Measurements from ENCODE around the gene EDAR.

The EDAR gene

DNA sequence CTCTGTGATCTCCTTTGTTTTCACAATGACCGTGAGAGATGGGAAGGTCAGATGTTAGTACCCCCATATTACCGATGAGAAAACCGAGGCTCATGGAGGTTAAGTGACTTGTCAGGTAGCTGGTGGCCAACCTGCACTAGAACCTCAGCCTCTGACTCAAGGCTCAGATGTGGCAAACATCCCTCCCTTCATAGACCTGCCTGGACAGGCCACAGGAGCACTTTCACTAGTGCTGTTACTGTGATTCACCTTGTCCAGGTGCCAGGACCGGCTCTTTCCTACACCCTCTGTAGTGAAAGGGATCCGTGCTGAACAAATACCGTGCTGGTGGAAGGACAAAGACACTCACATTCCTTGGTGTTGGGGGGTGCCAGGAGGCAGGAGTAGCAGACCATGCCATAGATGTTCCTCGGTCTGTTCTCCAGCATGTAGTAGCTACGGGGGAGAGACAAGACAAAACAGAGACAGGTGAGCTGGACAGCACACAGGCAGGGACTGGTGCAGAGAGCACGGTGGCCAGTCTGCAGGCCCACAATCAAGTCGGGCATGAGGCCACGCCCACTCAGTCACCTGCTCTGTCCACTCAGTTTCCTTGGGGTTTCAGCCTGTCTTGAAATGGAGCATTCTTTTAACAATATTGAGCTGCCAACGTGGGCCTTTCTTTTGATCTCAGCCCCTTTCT, 65.9 kb downstream of the EDAR start:
- DNase-seq, result no peak

DNA sequence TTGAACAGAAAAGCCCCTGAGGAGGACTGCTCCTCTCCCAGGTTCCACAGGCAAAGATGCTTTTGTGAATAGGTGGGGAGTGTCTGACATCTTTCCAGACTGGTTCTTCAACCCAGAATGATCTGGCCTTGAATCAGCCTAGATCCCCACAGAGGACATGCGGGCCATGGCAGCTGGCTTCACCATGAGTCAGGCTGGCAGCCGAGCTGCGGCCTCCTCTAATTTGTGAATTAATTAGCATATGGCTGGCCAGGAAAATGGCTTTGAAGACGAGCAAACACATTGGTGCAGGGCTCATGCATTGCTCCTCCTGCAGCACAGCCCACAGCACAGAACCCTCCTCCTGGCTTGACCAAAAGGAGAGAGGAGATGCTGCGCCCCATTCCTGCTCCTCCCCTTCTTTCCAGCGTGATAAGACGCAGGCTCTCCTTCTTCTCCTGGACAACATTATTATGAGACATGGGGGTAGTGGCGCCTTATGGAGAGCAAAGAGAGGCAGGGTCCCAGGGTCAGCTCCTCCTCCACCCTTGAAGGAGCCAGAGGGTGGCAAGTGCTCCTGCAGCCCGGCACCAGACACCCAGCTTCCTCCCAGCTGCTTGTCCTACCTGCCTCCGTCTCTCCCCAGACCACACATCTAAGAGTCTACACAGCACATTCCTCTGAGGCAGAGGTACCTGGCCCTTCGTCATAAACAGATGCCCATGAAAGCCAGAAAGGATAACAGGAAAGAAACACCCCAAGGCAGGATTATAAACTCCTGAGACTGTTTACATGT, 66.7 kb downstream of the EDAR start:
- DNase-seq, result no peak

DNA sequence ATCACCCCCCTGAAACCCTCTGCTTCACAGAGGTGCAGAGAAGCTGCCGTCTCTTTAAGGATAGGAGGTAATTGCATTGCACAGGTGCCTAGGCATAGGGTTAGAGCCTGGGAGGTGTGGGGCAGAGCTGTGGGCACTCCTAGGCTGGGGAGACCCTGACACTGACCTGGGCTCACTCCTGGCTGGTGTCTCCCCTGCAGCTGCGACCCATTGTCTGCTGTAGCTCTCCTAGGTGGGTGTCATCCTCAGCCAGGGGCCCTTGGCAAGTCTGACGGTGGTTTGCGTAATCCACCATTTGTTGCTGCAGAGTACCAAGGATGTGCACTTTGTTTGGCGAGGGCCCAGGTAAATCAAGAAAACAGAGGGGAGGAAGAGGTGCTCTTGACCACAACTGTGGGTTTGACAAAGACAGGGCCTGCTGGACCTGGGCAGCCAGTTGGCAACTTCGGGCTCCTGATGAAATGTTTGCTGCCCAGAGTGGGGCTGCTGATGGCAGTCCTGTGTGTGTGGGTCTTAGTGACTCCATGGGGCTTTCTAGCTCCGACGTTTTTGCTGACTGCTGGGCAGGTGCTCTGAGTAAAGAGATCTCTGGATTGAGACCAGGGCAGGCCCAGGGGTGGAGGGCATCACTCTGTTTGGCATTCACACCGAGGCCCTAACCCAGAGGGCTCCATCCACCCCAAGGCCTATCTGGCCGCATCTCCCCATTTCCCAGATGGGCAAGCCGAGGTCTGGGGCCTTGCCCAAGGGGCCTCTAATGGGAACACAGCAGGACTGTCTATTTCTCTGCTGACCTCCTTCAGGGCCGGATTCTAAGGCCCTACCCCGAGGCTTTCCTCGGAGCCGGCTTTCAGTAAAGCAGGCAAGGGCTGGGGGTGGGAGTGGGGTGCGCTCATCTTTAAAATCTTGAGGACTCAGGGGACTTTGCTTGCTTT, 67.7 kb downstream of the EDAR start:
- DNase-seq, result no peak

DNA sequence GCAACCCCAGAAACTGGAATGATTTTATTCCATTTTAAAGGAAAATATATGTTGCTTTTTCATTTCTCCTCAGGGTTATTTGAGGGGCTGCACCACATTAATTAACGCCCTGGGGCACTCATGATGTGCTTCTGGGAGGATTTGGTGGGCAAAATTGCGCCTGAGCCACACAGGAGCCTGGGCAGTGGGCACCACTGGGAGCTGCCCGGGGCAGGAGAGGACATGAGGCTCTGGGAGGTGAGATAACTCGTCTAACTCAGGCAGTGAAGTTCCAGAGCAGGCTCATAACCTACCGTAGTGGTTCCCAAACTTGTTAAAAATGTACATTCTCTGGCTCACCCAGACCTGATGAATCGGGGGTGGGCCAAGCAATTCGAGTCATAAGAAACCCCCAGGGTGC, 68.3 kb downstream of the EDAR start:
- no peak for DNase-seq

DNA sequence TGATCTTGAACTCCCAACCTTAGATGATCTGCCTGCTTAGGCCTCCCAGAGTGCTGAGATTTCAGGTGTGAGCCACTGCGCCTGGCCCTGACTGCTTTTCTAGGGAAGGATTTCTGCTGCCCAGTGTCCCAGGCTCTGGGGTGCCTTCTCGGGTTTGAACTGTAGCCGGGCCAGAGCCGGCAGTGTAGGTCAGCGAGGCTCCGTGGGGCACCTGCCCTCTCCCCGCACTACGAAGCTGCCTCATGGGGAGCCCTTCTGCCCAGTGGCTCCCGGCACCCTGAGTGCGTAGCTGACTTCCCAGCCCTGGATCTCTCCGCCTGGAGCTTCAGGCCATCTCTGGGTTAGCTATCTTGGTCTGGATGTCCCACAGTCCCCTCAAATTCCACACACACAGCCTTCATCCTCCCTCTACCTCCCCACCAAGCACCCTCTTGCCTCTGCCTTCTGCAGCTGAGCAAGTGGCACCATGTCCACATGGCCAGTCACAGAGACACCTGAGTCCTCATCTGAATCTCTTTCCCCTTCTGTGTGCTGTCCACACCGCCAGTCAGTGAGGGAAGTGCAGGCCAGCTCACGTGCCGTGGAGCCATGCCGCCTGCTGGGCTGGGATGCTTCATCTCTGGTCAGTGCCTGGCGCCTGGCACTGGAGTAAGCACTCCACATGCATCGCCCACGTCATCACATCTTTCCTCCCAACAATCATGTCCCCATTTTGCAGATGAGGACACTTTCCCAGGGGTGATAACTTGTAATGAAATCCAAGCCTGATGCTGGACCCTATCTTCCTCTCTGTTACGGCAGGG, 69.2 kb downstream of the EDAR start:
- DNase-seq, result no peak

GRCh38 chr2:108918941-108919341, 70.1 kb downstream of the EDAR start:
- no peak for DNase-seq

GRCh38 chr2:108918156-108918874, 70.7 kb downstream of the EDAR start:
- DNase-seq, result no peak

DNA sequence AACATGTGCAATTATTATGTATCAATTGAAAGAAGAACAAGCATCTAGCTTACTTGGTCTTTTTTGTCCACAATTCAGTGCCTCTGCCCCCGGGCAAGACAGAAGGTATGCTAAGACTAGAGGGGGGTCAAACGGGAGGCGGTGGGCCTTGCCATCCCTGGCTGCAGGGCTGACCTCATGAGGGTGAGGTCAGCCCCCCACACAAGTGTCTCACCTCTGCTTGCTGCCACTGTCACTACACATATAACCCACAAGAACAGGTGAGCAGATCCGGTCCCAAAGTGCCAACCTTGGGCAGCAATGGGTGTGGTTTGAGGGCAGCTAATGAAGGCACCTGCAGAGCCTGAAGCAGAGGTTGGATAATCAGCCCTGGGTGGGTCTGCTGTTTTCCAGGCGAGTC, 71.5 kb downstream of the EDAR start:
- DNase-seq, result no peak

DNA sequence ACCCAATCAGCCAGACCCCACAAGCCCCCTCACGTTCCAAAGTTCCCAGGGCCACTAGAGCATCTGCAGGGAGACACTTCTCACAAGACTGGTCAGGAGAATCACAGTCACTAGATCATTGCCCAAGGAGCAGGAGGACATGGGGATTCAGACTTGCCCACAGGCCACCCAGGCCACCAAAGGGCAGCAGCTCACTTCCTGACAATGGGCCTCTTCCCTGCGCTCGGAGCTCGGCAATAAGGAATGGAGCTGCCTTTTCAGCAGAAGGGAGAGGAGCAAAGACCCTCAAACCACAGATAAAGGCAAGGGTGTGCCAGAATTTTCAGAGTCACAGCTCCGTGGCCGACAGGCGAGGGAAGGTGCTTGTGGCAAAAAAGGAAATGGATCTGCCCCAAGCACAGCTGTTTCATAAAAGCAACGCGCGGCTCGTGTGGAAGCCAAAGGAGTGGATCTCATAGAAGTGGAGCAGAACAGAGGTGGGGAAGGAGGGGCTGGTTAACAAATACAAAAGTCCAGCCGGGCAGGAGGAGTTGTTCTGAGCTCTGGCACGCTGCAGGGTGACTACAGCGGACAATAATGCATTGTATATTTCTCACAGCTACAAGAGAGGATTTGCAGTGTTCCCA, 72.1 kb downstream of the EDAR start:
- DNase-seq, result no peak

DNA sequence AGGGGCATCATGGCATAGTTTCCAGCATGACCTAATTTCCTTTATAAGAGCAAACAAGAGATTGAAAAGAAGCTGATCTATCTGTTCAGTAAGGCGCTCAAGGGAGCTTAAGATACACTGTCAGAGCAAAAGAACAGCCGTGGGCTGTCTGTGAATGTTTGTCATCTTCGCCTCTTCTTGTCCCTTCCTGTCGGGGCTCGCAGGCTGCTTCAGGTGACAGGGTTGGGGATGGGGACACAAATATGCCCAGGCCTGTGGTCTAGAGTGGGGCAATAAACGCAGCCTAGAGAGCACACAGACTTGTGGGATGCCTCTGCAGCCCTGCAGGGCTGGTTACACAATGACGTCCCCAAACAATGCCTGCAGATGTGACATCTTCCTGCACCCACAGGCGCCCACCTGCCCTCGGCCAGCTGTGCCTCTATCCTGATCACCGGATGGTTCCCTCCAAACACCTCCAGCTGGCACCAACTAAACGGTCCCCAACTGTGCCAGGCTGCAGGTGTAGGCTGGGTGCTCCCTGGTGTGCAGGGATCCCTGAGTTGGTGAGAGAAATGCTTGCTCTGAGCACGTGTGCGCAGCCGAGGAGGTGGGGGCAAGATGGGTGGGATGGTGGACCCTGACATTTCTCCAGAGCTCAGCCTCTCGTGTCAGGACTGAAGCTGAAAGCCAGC, 72.8 kb downstream of the EDAR start:
- no peak for DNase-seq

DNA sequence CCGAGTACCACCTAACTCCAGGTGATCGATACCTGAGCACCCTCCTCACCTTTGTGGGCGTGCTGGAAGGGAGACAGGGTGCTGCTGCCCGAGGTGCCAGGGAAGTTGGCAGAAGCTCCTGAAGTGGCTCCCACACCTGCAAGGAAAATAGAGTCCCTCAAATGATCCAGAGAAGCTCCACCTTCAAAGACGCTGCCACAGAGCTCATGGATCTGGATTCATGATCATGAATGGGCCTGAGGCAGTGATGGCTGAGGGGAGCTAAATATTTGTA, 76.5 kb downstream of the EDAR start:
- no peak for DNase-seq

DNA sequence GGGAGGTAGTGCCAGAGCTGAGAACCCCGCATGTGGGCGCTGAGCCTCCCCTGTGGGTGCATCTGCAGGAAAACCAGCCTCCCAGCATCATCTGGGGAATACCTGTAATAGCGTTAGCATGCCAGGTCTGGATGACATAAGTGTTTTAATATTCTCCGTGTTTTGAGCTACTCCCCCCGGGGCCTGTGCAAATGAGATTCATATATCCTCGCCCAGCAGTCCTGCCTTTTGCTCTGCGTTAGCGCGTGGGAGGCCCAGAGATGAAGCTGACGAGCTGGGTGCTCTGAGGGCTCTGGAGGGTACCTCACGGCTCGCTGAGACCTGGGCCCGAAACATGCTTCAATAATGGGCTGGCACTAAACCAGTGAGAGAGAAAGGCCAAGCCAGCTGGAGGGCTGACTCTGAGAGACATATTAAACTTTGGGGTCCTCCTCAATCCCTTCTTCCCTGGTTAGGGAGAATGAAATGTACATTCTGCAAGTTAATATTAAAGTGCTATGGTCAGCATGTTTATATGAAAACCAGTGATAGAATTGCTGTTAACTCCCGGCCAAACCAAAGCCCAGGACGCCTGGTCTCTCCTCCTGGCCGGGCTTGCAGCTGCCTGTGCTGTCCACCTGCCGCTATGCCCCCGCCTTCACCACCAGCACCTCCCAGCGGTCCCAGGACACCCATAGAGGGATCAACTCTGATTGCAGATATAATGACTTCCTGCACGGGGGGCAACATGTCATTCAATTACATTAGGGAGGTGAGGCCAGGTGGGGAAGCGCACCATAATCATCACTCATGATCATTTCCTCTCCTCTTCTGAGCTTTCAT, 77.0 kb downstream of the EDAR start:
- no peak for DNase-seq

GRCh38 chr2:108911401-108911800, 77.6 kb downstream of the EDAR start:
- no peak for DNase-seq

GRCh38 chr2:108910541-108911396, 78.3 kb downstream of the EDAR start:
- no peak for DNase-seq

DNA sequence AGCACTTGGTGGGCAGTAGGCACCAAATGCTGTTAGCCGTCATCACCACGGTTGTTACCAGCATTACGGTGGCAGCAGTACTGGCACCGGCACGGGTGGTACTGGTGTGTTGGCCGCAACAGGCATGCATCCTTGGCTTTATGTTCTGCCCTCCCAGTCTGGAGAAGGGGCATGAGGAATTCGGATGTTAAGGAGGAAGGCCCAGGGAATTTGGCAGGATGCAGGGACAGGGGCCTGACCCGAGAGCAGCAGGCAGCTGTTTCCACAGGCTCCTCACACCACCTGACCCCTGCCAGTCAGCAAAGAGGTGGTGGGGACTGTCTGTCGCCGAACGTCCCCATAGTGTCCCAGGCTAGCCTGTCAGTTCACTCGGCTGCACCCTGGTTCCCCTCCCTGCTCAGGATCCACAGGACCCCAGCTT, 79.0 kb downstream of the EDAR start:
- DNase-seq, result no peak

DNA sequence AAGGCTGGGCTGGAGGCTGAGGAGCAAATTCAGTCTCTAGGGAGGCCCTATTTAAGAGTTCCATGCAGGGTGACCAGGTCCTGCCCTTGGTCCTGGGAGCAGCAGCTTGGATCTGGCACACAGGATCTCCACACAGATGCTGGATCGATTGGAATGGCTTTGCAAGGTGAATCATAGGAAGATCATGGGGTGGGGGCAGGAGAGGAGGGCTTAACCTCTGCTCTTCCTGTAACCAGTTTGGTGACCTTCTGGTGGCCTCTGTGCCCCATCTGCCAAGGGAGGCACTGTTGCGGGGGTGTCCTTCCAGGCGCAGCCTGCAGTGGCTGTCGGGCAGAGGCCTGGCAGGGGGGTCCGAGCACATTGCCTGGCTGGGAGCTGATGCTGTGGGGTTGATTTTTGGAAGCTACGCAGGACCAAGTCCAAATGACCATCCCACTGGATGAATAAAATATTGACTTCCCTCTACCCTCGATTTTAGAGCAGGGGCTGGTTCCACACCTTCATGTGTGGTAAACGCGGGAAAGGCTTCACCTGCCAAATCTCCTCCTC, 79.7 kb downstream of the EDAR start:
- no peak for DNase-seq

DNA sequence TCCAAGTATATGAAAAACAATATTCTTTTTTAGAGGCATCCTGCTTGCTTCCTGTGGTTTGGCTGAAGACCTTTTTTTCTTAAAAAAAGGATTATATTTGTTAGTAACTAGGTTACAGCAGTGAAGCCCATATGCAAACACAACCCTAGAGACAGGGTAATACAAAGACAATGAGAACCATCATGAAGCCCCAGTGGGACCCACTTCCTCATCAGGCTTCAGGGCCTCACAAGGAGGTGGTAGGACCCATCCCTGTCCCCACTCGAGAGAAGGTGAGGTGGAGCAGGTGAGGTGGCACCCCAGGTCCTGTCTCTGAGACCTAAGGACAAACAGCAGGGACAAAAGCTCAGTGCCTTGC, 80.3 kb downstream of the EDAR start:
- no peak for DNase-seq

DNA sequence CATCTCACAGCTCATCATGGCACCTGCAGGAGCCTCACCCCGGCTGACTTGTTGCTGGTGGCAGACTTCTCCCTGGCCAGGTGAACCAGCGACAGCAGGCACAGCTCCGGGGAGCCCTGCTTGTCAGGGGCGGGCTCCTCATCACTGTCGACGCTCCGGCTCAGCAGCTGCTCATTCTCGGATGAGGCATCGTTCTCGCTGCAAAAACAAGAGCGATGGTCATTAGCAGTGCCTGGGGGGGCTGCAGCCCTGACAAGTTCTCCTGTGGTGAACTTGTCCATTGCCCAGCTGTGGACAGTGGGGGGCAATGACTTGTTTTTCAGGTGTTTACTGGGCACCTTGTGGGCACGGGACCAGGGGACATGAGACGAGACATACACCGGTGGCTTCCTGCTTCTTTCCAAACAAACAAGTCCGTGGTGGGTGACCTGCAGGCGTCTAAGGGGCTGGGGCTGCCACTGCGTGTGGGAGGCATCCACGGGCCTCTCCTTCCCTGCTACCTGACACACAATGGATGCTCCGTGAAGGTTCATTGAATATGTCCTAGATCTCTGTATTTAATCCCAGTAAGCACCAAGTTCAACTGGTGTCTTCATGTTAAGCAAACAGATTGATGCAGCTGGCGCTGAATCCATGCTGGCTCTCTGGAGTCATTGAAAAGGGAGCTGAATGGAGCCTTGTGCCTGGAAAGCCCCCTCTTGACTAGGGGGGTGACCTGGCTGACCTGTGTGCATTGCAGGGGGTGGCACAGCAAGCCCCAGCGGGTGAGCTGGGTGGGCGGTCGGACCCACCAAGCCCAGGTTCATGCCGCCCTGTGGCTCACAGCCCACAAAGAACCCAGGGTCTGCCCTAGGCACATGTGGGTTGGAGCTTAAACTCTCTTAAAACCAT, 81.0 kb downstream of the EDAR start:
- no peak for DNase-seq

All from MV-4-11 (cell line).